IMR-90 (cell line): ENCODE measurements around the gene TF.

ENCODE experiments used
- CEBPB ChIP-seq: IDR thresholded peaks from 2 replicates; pipeline ENCODE4 v1.6.1; 2012; ENCODE audit warnings: low read depth, low read length, improper control_type of control experiment
- POLR2A ChIP-seq: IDR thresholded peaks from 2 replicates; pipeline ENCODE4 v1.6.1; 2012; ENCODE audit warnings: mild to moderate bottlenecking, low read depth, low read length
- TF ChIP-seq, protein P1 (sequence below): conservative IDR thresholded peaks from 2 replicates; pipeline ENCODE4 v1.5.1; 2012; ENCODE audit warnings: mild to moderate bottlenecking, low read depth, low read length, improper control_type of control experiment
- TF ChIP-seq, protein P2 (sequence below): fragments of 150-350 bp; IDR thresholded peaks from 2 replicates; pipeline ENCODE4 v1.6.1; 2017; ENCODE audit warnings: mild to moderate bottlenecking, antibody characterized with exemption, low read length, low read depth

DNA sequence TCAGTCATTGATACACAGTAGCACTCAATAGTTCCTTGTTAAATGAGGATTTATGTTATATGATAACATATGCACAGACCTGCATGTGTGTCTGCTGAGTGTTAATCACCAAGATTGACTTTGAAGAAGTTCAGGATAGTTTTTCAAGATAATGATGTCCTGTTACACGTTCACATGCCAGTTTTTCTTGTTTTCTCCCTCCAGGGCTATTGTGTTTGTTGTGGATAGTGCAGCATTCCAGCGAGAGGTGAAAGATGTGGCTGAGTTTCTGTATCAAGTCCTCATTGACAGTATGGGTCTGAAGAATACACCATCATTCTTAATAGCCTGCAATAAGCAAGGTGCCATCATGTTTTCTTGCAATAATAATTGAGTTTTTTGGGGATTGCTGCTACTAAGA lies 69.2 kb downstream of the TF start:
- TF ChIP-seq, protein P1, sequence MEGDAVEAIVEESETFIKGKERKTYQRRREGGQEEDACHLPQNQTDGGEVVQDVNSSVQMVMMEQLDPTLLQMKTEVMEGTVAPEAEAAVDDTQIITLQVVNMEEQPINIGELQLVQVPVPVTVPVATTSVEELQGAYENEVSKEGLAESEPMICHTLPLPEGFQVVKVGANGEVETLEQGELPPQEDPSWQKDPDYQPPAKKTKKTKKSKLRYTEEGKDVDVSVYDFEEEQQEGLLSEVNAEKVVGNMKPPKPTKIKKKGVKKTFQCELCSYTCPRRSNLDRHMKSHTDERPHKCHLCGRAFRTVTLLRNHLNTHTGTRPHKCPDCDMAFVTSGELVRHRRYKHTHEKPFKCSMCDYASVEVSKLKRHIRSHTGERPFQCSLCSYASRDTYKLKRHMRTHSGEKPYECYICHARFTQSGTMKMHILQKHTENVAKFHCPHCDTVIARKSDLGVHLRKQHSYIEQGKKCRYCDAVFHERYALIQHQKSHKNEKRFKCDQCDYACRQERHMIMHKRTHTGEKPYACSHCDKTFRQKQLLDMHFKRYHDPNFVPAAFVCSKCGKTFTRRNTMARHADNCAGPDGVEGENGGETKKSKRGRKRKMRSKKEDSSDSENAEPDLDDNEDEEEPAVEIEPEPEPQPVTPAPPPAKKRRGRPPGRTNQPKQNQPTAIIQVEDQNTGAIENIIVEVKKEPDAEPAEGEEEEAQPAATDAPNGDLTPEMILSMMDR, result no peak
- no peak for TF ChIP-seq CEBPB
- TF ChIP-seq, protein P2, sequence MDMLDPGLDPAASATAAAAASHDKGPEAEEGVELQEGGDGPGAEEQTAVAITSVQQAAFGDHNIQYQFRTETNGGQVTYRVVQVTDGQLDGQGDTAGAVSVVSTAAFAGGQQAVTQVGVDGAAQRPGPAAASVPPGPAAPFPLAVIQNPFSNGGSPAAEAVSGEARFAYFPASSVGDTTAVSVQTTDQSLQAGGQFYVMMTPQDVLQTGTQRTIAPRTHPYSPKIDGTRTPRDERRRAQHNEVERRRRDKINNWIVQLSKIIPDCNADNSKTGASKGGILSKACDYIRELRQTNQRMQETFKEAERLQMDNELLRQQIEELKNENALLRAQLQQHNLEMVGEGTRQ, result no peak
- no peak for TF ChIP-seq POLR2A
